D721Med (cell line): ENCODE data around the gene ABL1.

Source experiments
- DNase-seq: peaks from one replicate; pipeline ENCODE4 v3.0.0; 2011; ENCODE audit warnings: low spot score; ENCODE audit not compliant: insufficient read length
- FAIRE-seq: peaks from 2 replicates; lab custom pipeline; 2011; peaks lifted over from hg19 to GRCh38; lab: Jason Lieb, UNC
- CTCF ChIP-seq: IDR thresholded peaks from 2 replicates; pipeline ENCODE4 v1.5.1; 2012; ENCODE audit warnings: mild to moderate bottlenecking, control low read depth; ENCODE audit not compliant: insufficient read depth; ENCODE audit errors: missing control alignments

Gene ABL1

GRCh38 chr9:130920233-130920632 is 85.2 kb downstream of the ABL1 start:
- no peak for TF ChIP-seq CTCF
- FAIRE-seq: no peak
- DNase-seq: no peak

- DNase-seq: no peak
- no peak for FAIRE-seq
- no peak for TF ChIP-seq CTCF
These were observed 85.8 kb downstream of the ABL1 start for GRCh38 chr9:130920762-130921299.

GRCh38 chr9:130921300-130921988 is 86.4 kb downstream of the ABL1 start:
- TF ChIP-seq CTCF: no peak
- DNase-seq (no peak), FAIRE-seq (no peak)

GRCh38 chr9:130921989-130922892 is 87.2 kb downstream of the ABL1 start:
- FAIRE-seq: no peak
- no peak for TF ChIP-seq CTCF
- no peak for DNase-seq

GRCh38 chr9:130922893-130923610 is 88.0 kb downstream of the ABL1 start:
- DNase-seq: no peak
- TF ChIP-seq CTCF: no peak
- no peak for FAIRE-seq

GRCh38 chr9:130923611-130924447 is 88.8 kb downstream of the ABL1 start:
- TF ChIP-seq CTCF: no peak
- DNase-seq (no peak), FAIRE-seq (no peak)
